OCI-LY7 (cell line): ENCODE measurements around the gene CEP131. TPM values are rescaled to one million over a fixed set of nuclear protein-coding genes. Genes with fewer than 3 reads are reported as not detected.

Experiments used
- BruUV-seq: library from RNA; stranded (reverse); fragments of 400-500 nt; replicated peaks from 2 replicates; lab custom pipeline; 2021; lab: Mats Ljungman, UMichigan
- CTCF ChIA-PET: fragments of 300-600 bp; sonication (Branson Sonifier 250); formaldehyde crosslinking; loops from one replicate; lab custom pipeline; 2022; ENCODE audit warnings: antibody characterized with exemption; ENCODE audit not compliant: unreplicated experiment; lab: Charles Lee
- POLR2A ChIA-PET: fragments of 300-600 bp; sonication (Branson Sonifier 250); formaldehyde crosslinking; loops from one replicate; lab custom pipeline; 2022; ENCODE audit warnings: antibody characterized with exemption; lab: Charles Lee
- DNase-seq: peaks from one replicate; pipeline ENCODE4 v3.0.0-alpha.2; 2015; ENCODE audit warnings: low spot score
- H2AFZ ChIP-seq: fragments of 200-600 bp; sonication (generic), shearing (Covaris generic); 2 replicates; pipeline ENCODE4 v1.6.1; 2014; ENCODE audit warnings: mild to moderate bottlenecking, antibody characterized with exemption, low read length, moderate library complexity
- H3K27ac ChIP-seq: fragments of 200-600 bp; sonication (generic); 2 replicates; pipeline ENCODE4 v1.5.1; 2014; ENCODE audit warnings: mixed run types, low read depth, mild to moderate bottlenecking, moderate library complexity, low read length, inconsistent platforms; ENCODE audit not compliant: poor library complexity, severe bottlenecking
- H3K36me3 ChIP-seq: fragments of 200-600 bp; sonication (generic); 2 replicates; pipeline ENCODE4 v1.6.1; 2014; ENCODE audit warnings: mild to moderate bottlenecking, antibody characterized with exemption, low read length, moderate library complexity, mixed read lengths; ENCODE audit not compliant: insufficient read depth
- H3K4me1 ChIP-seq: fragments of 200-600 bp; sonication (generic); 2 replicates; pipeline ENCODE4 v1.5.1; 2014; ENCODE audit warnings: mild to moderate bottlenecking, low read length; ENCODE audit not compliant: insufficient read depth, poor library complexity, severe bottlenecking
- H3K4me2 ChIP-seq: fragments of 200-600 bp; sonication (generic); 2 replicates; pipeline ENCODE4 v1.6.1; 2014; ENCODE audit warnings: mild to moderate bottlenecking, low read length
- H3K4me3 ChIP-seq: fragments of 200-600 bp; sonication (generic); 2 replicates; pipeline ENCODE4 v1.5.1; 2014; ENCODE audit warnings: mild to moderate bottlenecking, low read depth, low read length; ENCODE audit not compliant: poor library complexity, severe bottlenecking
- H3K79me2 ChIP-seq: fragments of 200-600 bp; sonication (generic); 2 replicates; pipeline ENCODE4 v1.6.1; 2016; ENCODE audit warnings: low read depth, mild to moderate bottlenecking, low read length, moderate library complexity, mixed read lengths; ENCODE audit not compliant: insufficient read depth
- H3K9me2 ChIP-seq: fragments of 200-600 bp; sonication (generic); 2 replicates; pipeline ENCODE4 v1.6.1; 2016; ENCODE audit warnings: mild to moderate bottlenecking, low read length, mixed read lengths; ENCODE audit not compliant: insufficient read depth
- H3K9me3 ChIP-seq: fragments of 200-600 bp; sonication (generic); 2 replicates; pipeline ENCODE4 v1.6.1; 2014; ENCODE audit warnings: mild to moderate bottlenecking, mixed run types, low read length, mixed read lengths
- H4K20me1 ChIP-seq: fragments of 200-600 bp; sonication (generic); 2 replicates; pipeline ENCODE4 v1.6.1; 2014; ENCODE audit warnings: mild to moderate bottlenecking, antibody characterized with exemption, low read length, moderate library complexity, mixed read lengths; ENCODE audit not compliant: insufficient read depth
- CTCF ChIP-seq: fragments of 200-600 bp; sonication (generic); conservative IDR thresholded peaks from 2 replicates; pipeline ENCODE4 v1.5.1; 2014; ENCODE audit warnings: mild to moderate bottlenecking, antibody characterized with exemption, low read length, moderate library complexity, mixed read lengths
- EZH2phosphoT487 ChIP-seq: fragments of 200-600 bp; sonication (generic); IDR thresholded peaks from 2 replicates; pipeline ENCODE4 v1.6.1; 2018; ENCODE audit warnings: low read depth, borderline replicate concordance, mild to moderate bottlenecking, mixed run types, antibody characterized with exemption, low read length, moderate library complexity, mixed read lengths
- intact Hi-C: fragments of 100-400 bp; cut with micrococcal nuclease; formaldehyde crosslinking; loops from one replicate; pipeline ENCODE4 v1.10.0; 2022; ENCODE audit not compliant: unreplicated experiment
- total RNA-seq, 2 experiments: library from RNA; depleted of rRNA in 1 of 2; stranded (reverse); fragments of >200 nt in 1 of 2; shearing (Covaris generic) in 1 of 2; gene quantifications; 2 replicates each; pipeline ENCODE4 v1.2.3, GENCODE V29; 2014 to 2022

Gene CEP131
- total RNA-seq, 2 experiments from 2014 or later = 32.9 to 38.6 TPM

DNA sequence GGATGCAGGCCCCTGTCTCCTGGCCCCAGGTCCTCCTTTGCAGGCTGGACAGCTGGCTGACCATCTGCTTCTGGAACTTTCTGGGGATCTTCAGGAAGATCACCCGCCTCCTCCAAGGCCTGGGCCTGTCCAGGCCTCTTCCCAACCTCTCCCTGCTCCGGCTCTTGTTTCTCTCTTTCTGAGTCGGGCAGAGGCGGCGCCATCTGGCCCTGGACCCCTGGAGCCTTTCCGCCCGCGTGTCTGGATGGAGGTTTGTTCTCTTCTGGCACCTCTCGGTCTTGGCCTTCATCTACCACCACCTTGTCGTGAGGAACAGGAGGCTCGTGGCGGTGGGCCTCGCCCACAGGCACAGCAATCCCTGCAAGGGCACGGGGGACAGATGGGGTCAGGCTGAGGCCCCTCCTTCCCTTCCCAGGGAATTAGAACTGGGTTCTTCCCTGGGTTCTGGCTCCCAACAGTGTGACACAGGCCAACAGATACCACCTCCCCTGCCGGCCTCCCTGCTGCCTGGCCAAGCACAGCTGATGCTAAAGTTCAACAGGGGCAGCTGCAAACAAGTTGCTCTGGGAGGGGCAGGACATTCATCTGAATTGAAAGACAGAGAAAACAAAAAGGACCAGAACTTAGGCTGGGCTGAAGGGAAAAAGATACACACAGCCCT lies 29.7 kb upstream of the CEP131 start:
- Histone ChIP-seq H3K27ac (peak overlapping the region; percentile 94), H4K20me1 (no peaks in the 10 kb centered on the region), H3K4me2 (peak overlapping the region; percentile 76), H3K4me3 (peak overlapping the region; percentile 57), H3K9me2 (no peaks in the 10 kb centered on the region), H3K36me3 (peaks cover 21% of the 10 kb centered on the region), H3K9me3 (no peaks in the 10 kb centered on the region), H3K4me1 (peaks cover 39% of the 10 kb centered on the region), H2AFZ (no peak overlapping the region), H3K79me2 (no peaks in the 10 kb centered on the region)
- intact Hi-C loops = loop anchor here (1.0 to 2.0 kb wide), 5 partner anchors 44 to 346 kb away; partner anchors contain the start of genes BAHCC1 and FAAP100
- no TSS peak for BruUV-seq
- no peak for TF ChIP-seq CTCF
- ChIA-PET CTCF (interaction anchor here (0.5 to 1.0 kb wide), 2 partner anchors 189 to 232 kb away, joined by 3 read pairs; no protein-coding TSS in a partner anchor), POLR2A (no interaction called here)
- DNase-seq = peak; percentile 31

- Histone ChIP-seq H3K4me2 (peak overlapping the region; percentile 76), H3K79me2 (no peaks in the 10 kb centered on the region), H3K4me1 (peaks cover 39% of the 10 kb centered on the region), H4K20me1 (no peaks in the 10 kb centered on the region), H3K4me3 (peak overlapping the region; percentile 57), H3K36me3 (peaks cover 21% of the 10 kb centered on the region), H3K9me3 (no peaks in the 10 kb centered on the region), H3K9me2 (no peaks in the 10 kb centered on the region), H2AFZ (no peak overlapping the region), H3K27ac (peak overlapping the region; percentile 94)
- TF ChIP-seq CTCF (0 out of 2 replicates have a peak, but pooled peaks have one; percentile 14), EZH2phosphoT487 (no peak)
- ChIA-PET CTCF (interaction anchor here (0.5 kb wide), 1 partner anchor 189 kb away, joined by 3 read pairs; no protein-coding TSS in a partner anchor), POLR2A (interaction anchor here (1.0 to 1.2 kb wide), 2 partner anchors 29 to 266 kb away, joined by 3 read pairs; partner anchors contain the start of gene CEP131)
- DNase-seq = peak; percentile 94
- intact Hi-C loops = loop anchor here (1.0 to 2.0 kb wide), 6 partner anchors 44 to 347 kb away; partner anchors contain the start of genes BAHCC1 and FAAP100
- no TSS peak for BruUV-seq
Measured at GRCh38 chr17:81251709-81252301, 29.0 kb upstream of the CEP131 start.
